Renal cortical epithelial cell (primary cell): ENCODE data around the gene GPR158. TPM values are rescaled to one million over a fixed set of nuclear protein-coding genes. Genes with fewer than 3 reads are reported as not detected.

Experiments
- DNase-seq: peaks from one replicate; pipeline ENCODE4 v3.0.0-alpha.2; 2011; ENCODE audit warnings: low read depth
- total RNA-seq: library from RNA; depleted of rRNA; stranded (reverse); fragments of >200 nt; gene quantifications from 2 replicates; pipeline ENCODE4 v1.2.3, GENCODE V29; 2014

The GPR158 gene
- total RNA-seq, 1 donor from 2014 or later: not detected

DNA sequence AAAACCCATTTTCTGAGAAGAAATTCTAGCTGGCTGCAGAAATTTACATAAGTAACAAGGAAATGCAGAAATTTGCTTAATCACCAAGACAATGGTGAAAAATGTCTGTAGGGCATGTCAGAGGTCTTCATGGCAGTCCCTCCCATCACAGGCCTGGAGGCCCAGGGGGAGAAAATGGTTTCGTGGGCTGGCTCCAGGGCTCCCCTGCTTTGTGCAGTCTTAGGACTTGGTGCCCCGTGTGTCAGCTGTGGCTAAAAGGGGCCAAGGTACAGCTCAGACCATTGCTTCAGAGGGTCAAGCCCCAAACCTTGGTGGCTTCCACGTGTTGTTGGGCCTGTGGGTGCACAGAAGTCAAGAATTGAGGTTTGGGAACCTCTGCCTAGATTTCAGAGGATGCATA is 215.9 kb downstream of the GPR158 start:
- DNase-seq: no peak

DNA sequence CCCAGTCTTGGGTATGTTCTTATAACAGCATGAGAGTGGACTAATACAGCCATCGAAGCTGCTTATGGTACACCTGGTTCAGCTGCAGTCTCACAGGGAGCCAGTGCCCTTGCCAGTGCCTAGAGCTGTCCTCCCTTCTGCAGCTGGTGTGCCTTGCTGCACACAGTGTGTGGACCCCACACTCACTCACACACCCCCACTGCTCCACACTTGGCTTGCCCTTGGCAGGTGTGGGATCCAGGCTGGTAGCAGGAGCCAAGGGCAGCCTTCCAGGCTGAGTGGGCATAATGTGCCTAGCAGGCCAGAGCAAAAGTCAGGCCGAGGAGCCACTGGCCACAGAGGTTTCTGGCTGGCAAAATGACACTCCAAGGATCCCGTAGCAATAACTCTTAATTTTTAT is 217.3 kb downstream of the GPR158 start:
- no peak for DNase-seq

DNA sequence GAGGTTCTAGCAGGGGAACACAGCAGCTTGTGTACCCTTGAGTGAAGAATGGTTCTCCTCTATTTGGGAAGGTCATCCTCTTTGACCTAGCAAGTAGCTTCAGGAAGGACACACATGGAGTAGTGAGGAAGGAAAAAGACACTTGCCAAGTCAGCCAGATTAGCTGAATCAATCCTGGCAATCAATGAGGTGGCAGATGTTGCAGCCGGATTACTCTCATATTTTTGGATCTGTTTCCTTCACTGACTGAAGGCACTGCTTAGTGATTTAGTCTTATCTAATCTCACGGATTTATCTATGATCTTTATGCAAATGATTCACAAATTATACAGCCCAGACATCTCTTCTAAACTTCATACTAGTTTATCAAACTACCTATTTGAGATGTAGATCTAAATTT is 218.8 kb downstream of the GPR158 start:
- no peak for DNase-seq

DNA sequence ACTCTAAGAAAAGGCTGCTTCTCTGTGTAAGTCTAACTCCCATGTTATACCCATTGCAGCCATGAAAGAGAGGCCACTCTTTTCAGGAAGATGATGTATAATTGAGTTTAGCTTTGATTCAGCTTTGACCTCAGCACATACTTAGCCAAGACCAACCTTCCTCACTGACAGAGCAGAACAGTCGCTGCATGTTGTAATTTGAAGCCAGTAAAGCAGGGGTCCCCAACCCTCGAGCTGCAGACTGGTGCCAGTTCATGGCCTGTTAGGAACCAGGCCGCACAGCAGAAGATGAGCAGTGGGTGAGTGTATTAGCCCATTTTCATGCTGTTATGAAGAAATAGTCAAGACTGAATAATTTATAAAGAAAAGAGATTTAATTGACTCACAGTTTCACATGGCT is 223.9 kb downstream of the GPR158 start:
- no peak for DNase-seq

DNA sequence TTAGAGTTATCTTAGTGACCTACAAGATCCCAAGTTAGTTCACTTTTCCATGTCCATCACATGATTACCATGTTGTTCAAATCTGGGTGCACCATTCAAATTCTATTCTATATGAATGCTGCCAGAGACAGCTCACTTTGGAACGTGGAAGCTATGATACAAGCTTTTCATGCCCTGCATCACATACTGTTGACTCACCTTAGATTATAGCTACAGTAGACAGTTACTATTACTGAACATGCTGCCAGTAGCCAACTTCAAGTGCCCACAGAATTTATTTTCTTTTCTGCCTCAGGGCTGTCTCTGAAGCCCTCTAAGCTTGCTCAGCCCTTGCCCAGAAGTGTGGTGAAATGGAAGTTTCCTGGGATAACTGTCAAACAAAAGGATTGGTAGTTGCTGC is 231.1 kb downstream of the GPR158 start:
- no peak for DNase-seq

DNA sequence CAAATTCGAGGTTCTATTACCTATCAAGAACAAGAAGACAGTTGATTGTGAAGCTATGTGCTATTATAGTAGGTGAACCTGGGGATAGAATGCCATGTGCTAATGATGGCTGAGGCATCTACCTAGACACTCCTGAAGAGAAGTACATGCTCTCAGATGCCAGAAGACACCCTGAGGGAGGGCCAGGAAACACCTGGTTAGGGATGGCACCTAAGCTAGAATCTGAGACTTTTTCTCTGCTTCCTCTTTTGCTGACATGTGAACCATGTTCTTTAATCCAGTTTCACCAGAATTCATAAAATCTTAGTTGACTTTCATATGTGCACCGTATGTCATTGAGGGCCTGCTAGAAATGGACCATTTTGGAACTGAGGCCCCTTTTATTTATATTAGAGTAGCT is 242.8 kb downstream of the GPR158 start:
- DNase-seq: no peak

DNA sequence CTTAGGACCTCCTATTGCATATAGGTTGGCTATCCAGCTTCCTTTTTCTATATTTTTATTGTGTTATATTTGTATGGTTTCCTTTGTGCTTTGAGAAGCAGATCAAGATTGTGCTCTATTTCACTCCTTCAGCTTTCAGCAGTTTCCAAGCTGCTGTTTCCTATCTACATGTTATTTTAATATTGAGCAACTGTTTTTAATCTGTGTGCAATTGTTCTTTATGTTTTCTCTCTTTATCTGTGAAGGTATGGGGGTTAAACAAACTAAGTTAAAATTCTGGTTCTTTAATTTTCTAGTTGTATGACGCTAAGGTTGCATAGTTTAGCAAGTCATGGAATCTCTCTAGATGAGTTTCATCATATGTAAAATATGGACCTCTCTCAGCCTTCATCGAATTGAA is 251.0 kb downstream of the GPR158 start:
- DNase-seq: no peak

DNA sequence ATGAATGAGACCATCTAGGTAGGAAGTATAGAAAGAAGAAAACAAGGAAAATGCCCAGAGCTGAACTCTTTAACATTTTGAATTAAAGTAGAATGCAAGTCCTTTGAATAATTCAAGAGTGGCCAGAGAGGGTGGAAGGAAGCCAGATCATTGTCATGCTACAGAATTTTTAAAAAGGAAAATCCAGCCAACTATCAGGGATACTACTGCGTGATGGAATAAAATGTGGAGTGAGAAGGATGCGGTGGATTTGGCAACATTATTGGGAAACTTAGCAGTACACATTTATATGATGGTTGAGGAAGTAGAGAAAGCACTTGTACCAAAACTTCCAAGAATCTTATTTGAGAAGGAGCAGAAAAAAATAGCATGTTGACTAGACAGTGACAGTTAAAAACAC is 261.6 kb downstream of the GPR158 start:
- no peak for DNase-seq

DNA sequence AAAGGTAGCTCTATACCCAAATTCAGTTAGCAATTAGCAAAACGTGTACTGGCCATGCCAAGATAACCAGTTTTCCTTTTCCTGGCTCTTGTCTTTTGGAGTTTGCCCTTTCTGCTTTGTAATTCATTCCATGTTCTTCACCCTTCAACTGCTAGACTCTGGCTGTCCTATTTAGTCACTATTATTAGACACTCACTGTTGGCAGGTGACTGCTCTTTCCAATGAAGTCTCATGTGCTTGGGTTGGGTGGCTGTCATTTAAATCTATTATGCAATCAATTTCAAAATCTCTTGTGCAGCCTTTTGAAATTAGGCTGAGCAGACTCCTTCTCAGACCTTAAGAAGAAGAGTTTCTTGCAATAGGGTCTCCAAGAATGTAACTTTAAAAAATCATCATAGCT is 266.5 kb downstream of the GPR158 start:
- no peak for DNase-seq

DNA sequence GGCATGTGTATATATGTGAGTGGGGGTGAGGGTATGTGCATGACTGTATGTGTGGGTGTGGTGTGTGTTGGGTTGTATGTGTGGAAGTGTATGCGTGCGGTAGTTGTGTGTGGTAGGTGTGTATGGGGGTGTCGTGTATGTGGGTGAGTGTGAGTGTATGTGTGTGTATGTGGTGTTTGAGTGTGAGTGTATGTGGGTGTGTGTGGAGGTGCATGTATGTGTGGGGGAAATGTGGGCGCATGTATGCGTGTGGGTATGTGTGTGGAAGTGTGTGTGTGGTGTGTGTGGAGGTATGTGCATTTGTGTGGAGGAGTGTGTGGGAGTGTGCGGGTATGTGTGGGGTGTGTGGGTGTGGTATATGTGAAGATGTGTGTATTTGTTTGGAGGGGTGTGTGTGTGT is 269.5 kb downstream of the GPR158 start:
- no peak for DNase-seq

DNA sequence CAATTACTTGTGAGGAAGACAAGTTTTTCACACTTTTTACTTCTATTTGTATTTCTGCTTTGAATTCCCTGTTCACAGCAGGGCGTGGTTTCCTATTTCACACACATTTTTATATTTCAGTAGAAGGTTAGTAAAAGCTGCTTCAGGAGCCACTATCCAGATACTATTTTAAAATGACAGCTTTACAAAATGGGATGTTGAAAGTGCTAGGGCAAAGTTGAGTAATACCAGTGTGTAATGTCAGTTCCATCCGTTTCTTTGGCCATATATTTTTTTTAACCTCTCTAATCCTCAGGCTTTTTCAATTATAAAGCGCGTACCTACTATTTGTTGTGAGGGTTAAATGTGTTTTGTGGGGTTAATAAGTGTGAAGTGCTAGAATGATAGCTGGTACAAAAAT is 276.6 kb downstream of the GPR158 start:
- no peak for DNase-seq

DNA sequence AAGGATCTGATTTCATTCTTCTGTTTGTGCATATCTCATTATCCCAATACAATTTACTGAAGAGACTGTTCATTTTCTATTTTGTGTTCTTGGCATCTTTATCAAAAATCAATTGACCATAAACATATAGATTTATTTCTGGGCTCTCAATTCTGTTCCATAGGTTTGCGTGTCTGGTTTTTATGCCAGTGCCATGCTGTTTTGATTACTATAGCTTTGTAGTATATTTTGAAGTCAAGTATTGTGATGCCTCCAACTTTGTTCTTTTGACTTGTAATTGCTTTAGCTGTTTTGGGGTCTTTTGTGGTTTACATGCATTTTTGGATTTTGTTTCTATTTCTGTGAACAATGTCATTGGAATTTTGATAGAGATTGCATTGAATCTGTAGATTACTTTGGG is 278.8 kb downstream of the GPR158 start:
- DNase-seq: no peak

DNA sequence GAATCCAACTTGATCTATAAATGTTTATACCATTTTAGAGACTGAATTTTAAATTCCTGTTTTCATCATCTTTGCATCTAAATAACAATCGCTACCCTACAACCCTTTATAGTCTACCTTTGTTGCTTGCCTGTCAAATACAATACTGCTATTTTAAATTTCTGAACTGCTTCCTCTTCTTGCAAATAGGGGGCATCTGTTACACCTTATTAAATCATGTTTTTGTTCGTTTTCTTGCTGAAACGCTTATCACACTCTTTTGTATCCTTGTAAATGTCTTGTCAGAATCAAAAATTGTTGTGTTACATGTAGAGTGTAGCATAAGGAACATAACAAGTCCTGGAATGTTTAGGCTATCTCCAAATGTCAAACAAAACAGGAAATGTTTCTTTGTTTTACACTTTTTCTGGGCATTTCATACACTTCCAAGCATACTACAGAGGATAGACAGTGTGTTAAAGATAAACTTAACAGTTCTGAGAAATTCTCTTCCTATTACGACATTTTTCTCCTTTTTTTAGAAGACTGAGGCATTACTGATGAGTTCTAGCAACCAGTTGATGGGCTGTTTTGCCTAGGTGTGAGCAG is 281.3 kb downstream of the GPR158 start:
- no peak for DNase-seq

DNA sequence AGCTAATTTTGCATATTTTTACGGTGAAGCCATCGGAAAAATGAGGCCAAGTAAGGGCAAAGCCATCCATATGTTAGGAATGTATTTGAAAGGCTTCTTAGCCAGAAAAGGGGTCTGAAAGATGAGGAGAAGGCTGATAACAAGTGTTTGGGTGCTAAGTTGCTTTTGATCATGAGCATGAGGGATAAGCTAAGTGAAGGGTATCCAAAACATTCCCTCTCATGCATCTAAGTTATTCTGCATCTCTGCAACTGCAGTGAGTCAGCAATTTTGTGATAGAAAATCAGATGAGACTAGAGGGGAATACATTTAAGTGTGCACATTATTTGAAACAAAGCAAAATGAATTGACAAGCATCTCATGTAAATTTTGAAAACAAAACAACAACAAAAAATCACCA is 282.8 kb downstream of the GPR158 start:
- DNase-seq: no peak

DNA sequence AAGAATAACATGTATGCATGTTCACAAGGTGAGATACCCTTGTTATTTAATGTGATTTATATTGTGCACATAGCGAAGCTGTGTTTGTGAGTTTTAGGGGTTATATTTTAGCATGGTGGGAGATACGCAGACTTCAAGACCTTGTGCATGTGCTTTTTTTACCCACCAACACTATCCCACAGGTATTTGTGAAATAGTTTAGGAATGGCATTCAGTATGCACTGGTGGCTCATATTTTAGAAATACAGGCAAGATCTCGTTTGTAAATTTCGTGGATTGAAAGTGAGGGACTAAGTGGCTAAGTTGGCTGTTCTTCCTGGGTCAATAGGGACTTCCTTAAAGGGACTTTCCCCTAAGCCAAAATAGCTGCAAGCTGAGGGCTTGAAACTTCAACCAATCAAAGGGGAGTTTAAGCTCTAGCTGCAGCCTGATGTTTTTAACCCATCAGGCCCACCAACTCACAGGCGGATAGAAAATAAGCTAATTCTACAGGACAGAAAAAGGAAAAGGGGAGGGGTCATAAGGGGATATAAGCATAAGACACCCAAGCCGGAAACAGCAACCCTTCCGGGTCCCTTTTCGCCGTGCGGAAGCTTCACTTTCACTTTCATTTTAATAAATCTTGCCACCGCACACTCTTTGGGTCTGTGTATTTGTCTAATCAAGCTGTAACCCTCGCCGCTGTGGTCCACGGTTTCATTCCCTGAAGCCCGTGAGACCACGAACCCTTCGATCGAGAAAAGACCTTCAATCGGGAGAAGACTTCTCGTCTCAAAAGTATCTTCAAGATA is 291.0 kb downstream of the GPR158 start:
- DNase-seq: no peak

DNA sequence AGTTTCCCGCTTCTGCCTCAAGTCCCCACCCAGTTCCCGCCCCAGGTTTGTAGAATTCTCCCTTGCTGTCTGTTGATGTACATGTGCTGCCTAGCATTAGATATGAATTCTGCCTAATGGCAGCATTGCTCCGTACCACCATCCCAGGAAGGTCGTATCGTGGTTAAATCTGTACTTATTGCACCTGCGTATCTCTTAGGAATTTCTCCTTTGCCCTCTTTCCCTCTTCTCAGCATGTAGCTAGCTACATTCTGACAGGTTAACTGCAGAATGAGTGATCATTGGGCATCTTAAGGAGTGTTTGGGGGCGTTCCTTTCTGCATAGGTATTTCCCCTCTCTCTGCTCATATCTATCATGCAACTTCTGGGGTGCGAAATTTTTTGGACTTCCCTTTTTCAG is 293.1 kb downstream of the GPR158 start:
- DNase-seq: no peak

DNA sequence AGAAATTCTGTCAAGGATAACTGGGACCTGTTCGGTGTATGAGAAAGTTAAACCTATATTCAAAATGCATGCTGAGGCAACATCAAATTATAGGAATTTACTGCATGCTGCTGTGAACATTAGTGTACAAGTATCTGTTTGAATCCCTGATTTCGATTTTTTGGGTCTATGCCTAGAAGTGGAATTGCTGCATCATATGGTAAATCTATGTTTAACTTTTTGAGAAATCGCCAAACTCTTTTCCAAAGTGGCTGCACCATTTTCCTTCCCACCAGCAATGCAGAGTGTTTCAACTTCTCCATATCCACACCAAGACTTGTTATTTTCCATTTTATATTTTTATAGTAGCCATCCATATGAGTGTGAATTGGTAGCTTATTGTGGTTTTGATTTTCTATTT is 306.7 kb downstream of the GPR158 start:
- no peak for DNase-seq

DNA sequence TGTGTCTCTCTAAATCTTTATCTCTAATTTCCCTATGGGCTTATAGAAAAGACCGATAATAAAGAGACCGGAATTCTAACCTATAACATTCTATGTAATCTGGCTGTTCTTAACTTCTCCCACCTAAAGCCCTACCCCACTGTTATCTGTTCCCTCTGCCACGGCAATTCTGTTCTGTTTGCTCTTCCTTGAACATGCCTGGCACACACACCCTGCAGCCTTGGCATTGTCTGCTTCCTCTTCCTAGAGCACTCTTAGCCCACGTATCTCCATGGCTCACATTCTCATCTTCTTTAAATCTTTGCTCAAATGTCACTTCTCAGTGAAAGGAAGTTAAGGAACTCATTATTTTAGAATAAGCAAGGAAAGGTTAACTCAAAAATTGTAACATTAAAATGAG is 309.2 kb downstream of the GPR158 start:
- DNase-seq: no peak

DNA sequence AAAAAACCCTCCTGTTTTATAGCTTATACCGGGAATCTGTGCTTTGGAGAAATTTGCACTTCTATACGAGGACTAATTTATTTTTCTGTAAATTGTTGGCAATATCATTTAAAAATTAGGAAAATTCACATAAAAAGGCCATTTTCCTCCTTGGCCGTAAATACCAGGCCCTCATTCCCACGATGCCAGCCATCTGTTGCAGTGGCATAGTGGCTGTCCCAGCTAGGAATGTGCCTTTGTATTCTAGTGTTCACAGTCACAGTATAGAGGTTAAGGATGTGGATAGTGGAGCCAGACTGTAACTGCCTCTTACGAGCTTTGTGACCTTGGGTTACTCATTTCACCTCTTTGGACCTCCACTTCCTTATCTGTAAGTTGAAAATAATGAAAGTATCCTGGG is 312.5 kb downstream of the GPR158 start:
- no peak for DNase-seq

DNA sequence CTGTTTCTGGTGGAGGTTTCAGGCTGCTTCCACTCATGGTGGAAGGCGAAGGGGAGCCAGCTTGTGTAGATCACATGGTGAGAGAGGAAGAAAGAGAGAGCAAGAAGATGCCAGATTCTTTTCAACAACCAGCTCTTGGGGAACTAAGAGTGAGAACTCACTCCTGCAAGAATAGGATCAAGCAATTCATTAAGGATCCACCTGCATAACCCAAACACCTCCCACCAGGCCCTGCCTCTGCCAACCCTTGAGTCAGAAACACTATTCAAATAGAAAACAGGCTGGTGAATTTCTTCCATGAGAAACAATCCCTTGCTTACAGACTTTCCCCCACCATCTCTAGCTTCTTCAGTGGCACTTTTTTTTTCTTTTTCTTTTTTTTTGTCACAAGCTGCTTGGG is 317.2 kb downstream of the GPR158 start:
- DNase-seq: no peak

DNA sequence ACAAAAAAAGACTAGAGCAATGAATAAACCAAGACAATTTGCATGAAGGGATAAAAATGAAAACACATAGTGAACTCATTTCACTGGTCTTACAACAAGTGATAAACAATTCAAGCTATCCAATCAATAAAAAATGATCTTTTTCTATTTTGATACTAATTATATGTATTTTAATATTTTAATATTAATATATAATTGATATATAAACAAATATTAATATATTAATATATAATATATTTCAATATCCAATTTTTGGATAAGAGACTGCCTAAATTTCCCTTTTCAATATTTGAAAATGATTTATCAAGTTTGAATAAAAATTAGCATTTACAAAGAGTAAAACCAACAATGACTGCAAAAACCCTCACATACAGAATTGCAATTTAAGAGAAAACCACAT is 317.9 kb downstream of the GPR158 start:
- no peak for DNase-seq

DNA sequence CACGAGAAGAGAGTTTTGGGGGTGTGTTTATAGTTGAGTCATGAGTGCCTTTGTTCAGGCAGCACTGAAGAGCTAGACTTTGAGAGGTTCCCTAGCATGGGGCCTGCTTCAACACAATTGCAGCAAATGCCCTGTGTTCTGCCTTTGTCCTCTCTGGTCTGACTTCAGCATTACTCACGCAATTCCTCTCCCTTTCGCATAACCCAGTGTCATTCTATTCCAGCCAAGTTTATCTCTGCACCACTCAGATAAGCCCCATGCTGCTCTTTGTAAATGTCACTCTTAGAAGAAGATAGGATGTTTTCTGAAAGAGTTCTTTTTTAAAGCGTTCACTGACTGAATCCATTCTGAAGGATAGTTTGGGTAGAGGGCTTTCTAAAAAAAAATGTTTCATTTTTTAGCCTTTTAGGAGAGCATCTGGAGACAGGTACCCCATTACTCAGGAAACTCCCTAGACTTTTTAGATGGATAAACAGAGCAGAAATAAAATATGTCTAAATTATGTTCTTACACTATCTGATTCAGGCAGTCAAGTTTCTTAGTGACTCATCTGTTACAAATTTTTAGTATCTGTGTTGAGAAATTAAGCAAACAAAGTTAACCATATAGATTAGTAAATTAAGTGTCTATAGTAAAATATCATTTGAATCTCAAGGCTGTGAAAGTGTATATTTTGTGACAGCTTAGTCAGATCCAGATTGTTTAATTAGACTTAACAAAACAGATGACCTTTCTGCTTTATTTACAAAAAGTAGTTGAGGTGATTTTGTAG is 318.5 kb downstream of the GPR158 start:
- peak; percentile 72 for DNase-seq

DNA sequence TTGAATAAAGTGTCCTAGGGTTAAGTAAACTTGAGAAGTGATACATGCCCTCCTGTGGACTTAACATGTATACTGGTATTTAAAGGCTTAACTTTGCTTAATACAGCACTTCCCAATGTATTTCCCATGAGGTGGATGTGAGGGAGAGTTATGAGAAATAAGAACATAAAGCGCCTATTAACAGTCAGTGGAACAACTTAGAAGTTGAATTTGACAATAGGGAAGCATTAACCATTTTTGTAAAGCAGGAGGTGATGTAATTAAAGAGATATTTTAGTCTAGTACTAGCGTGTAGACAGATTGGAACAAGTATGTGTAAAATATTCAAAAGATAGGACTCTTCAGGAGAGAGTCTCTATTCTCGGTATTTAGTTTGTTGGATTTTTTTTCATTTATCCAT is 322.4 kb downstream of the GPR158 start:
- no peak for DNase-seq
